Measurements from ENCODE around the gene RNF144A.

GRCh38 chr2:6999211-6999877 lies 82.1 kb downstream of the RNF144A start:
- TF ChIP-seq ZMAT4 (CRISPR knock-in tag; IDR thresholded peaks at IDR 0.05) (no peak), E2F1 (CRISPR knock-in tag; IDR thresholded peaks at IDR 0.05) (no peak), CTCF (IDR thresholded peaks at IDR 0.05) (no peak), GABPB1 (CRISPR knock-in tag; IDR thresholded peaks at IDR 0.05) (no peak), NFYB (CRISPR knock-in tag; conservative IDR thresholded peaks at IDR 0.05; ENCODE audit: low read depth) (no peak), NR3C1 (CRISPR knock-in tag; conservative IDR thresholded peaks at IDR 0.05; ENCODE audit: low read depth) (no peak), FOXK1 (CRISPR knock-in tag; IDR thresholded peaks at IDR 0.05) (no peak)
